Large intestine (tissue), 3 donors: ENCODE data around the gene PCDHA4. TPM values are rescaled to one million over a fixed set of nuclear protein-coding genes. Genes with fewer than 3 reads are reported as not detected.
"Not testable (repeated sequence)": the region's sequence is repeated elsewhere in the genome, so short reads cannot be mapped to it uniquely, and the experiment has no call there.

Source experiments
- DNase-seq, 2 donors: peaks; one replicate each; pipeline versions ENCODE4 v3.0.0 to v3.0.0-alpha.2; 2013
- H3K27ac ChIP-seq: one replicate; pipeline ENCODE4 v1.5.1; 2013; ENCODE audit warnings: low read length
- H3K27me3 ChIP-seq: 2 replicates; pipeline ENCODE4 v1.6.1; 2013; ENCODE audit warnings: low read length; ENCODE audit not compliant: control insufficient read depth, insufficient read depth
- H3K36me3 ChIP-seq: 2 replicates; pipeline ENCODE4 v1.6.1; 2013; ENCODE audit warnings: low read length; ENCODE audit not compliant: control insufficient read depth, insufficient read depth
- H3K4me1 ChIP-seq: one replicate; pipeline ENCODE4 v1.6.1; 2013; ENCODE audit warnings: low read length; ENCODE audit not compliant: control insufficient read depth, insufficient read depth
- H3K4me3 ChIP-seq: one replicate; pipeline ENCODE4 v1.5.1; 2013; ENCODE audit warnings: low read length
- H3K9me3 ChIP-seq: one replicate; pipeline ENCODE4 v1.6.1; 2013; ENCODE audit warnings: mild to moderate bottlenecking, low read depth, low read length, moderate library complexity; ENCODE audit not compliant: control insufficient read depth
- WGBS: methylation state at CpG from one replicate; pipeline ENCODE4 v1.1.5; 2013; ENCODE audit warnings: low lambda C conversion rate; ENCODE audit not compliant: insufficient coverage; 5-methylcytosine and 5-hydroxymethylcytosine counted together
- polyA plus RNA-seq: library from polyadenylated mRNA; unstranded; fragments of 120-200 nt; gene quantifications from one replicate; pipeline ENCODE4 v1.2.1, GENCODE V29; 2013

Gene PCDHA4
- polyA plus RNA-seq, 1 donor = 1.3 TPM

- no peaks in the 10 kb centered on the region for H3K36me3 ChIP-seq
- no peak within 1 kb of the TSS for H3K4me3 ChIP-seq
- no peaks in the 10 kb centered on the region for H3K27me3 ChIP-seq
- H3K27ac ChIP-seq = no peak within 1 kb of the TSS
- 35% methylated on average over 6 of the region's 39 CpGs for WGBS
- no peak for DNase-seq
- H3K9me3 ChIP-seq = peaks cover 25% of the 10 kb centered on the region
- no peaks in the 10 kb centered on the region for H3K4me1 ChIP-seq
These were observed 14.8 kb downstream of the PCDHA4 start, which contains the start of gene PCDHA5 for GRCh38 chr5:140821375-140822280. PCDHA5 (plus strand) TSS chr5:140821613.

DNA sequence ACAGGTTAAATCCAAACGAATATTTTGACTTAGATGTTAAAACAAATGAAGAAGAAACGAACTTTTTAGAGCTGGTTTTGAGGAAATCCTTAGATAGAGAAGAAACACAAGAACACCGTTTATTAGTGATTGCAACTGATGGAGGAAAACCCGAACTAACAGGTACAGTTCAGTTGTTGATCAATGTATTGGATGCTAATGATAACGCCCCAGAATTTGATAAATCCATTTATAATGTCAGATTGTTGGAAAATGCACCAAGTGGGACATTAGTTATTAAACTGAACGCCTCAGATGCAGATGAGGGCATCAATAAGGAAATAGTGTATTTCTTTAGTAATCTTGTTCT lies 15.4 kb downstream of the PCDHA4 start:
- DNase-seq = no peak
- peaks cover 25% of the 10 kb centered on the region for H3K9me3 ChIP-seq
- H3K36me3 ChIP-seq = no peaks in the 10 kb centered on the region
- no peaks in the 10 kb centered on the region for H3K4me1 ChIP-seq
- H3K27me3 ChIP-seq = no peaks in the 10 kb centered on the region
- 31% methylated on average over 5 of the region's 6 CpGs for WGBS
- no peak overlapping the region for H3K27ac ChIP-seq
- H3K4me3 ChIP-seq = no peak overlapping the region

- DNase-seq, H3K4me1 ChIP-seq, H3K27me3 ChIP-seq, H3K4me3 ChIP-seq, H3K36me3 ChIP-seq, H3K27ac ChIP-seq: not testable (repeated sequence)
- H3K9me3 ChIP-seq = peaks cover 26% of the 10 kb centered on the region
- no CpG with 5 or more reads among the region's 48 CpGs for WGBS
These were observed 16.1 kb downstream of the PCDHA4 start for GRCh38 chr5:140822969-140823368.

- H3K36me3 ChIP-seq = no peaks in the 10 kb centered on the region
- no peak for DNase-seq
- peaks cover 30% of the 10 kb centered on the region for H3K9me3 ChIP-seq
- no CpG with 5 or more reads among the region's 38 CpGs for WGBS
- no peaks in the 10 kb centered on the region for H3K4me1 ChIP-seq
- no peak overlapping the region for H3K27ac ChIP-seq
- no peak overlapping the region for H3K4me3 ChIP-seq
- H3K27me3 ChIP-seq = peaks cover 3% of the 10 kb centered on the region
These were observed 16.6 kb downstream of the PCDHA4 start for GRCh38 chr5:140823475-140823874.

DNA sequence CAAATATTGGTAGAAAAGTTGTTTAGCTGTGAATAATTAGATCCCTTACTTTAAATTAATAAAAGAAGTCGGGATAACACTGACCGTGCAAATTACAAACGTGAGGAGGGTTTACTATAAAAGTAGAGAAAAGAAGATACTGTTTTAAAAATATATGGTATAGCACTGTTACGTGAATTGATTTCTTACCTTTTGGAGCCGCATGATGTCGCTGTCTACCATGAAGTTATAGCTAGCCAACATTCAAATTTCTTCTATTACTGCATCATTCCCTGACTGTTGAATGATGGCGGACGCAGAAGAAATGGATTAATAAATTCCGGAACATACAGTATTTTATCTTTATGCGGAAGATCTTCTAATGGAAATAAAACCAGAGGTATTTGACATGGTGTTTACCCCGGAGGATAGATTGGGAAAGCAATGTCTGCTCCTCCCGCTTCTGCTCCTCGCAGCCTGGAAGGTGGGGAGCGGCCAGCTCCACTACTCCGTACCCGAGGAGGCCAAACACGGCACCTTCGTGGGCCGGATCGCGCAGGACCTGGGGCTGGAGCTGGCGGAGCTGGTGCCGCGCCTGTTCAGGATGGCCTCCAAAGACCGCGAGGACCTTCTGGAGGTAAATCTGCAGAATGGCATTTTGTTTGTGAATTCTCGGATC lies 21.0 kb downstream of the PCDHA4 start, which contains the start of gene PCDHA6:
PCDHA6 (plus strand) TSS at position 257 of the 658 bp plus-strand sequence; CDS start at position 389, 132 bp downstream.
- DNase-seq = no peak
- Histone ChIP-seq H3K4me3 (no peak within 1 kb of the TSS), H3K9me3 (peaks cover 36% of the 10 kb centered on the region), H3K27me3 (peaks cover 3% of the 10 kb centered on the region), H3K27ac (no peak within 1 kb of the TSS), H3K36me3 (no peaks in the 10 kb centered on the region), H3K4me1 (no peaks in the 10 kb centered on the region)
- WGBS = 10% methylated on average over 3 of the region's 27 CpGs

GRCh38 chr5:140828362-140828737 lies 21.5 kb downstream of the PCDHA4 start:
- no CpG with 5 or more reads among the region's 18 CpGs for WGBS
- H3K4me3 ChIP-seq = no peak overlapping the region
- H3K9me3 ChIP-seq = peaks cover 31% of the 10 kb centered on the region

DNA sequence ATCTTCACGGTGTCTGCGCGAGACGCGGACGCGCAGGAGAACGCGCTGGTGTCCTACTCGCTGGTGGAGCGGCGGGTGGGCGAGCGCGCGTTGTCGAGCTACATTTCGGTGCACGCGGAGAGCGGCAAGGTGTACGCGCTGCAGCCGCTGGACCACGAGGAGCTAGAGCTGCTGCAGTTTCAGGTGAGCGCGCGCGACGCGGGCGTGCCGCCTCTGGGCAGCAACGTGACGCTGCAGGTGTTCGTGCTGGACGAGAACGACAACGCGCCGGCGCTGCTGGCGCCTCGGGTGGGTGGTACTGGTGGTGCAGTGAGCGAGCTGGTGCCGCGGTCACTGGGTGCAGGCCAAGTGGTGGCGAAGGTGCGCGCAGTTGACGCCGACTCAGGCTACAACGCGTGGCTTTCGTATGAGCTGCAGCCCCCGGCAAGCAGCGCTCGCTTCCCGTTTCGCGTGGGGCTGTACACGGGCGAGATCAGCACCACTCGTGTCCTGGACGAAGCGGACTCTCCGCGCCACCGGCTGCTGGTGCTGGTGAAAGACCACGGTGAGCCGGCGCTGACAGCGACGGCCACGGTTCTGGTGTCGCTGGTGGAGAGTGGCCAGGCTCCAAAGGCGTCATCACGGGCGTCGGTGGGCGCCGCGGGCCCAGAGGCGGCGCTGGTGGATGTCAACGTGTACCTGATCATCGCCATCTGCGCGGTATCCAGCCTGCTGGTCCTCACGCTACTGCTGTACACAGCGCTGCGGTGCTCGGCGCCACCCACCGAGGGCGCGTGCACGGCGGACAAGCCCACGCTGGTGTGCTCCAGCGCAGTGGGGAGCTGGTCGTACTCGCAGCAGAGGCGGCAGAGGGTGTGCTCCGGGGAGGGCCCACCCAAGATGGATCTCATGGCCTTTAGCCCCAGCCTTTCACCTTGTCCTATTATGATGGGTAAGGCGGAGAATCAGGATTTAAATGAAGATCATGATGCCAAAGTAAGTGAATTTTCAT lies 22.9 kb downstream of the PCDHA4 start:
- not testable (repeated sequence) for H3K36me3 ChIP-seq, H3K27me3 ChIP-seq, H3K27ac ChIP-seq, H3K4me1 ChIP-seq, H3K4me3 ChIP-seq
- WGBS = no CpG with 5 or more reads among the region's 106 CpGs
- H3K9me3 ChIP-seq = peaks cover 25% of the 10 kb centered on the region
- peak in 1 of 2 donors; percentile 3 for DNase-seq

More at GRCh38 chr5:140828362-140828737, 21.5 kb downstream of the PCDHA4 start:
- H3K4me1 ChIP-seq = no peaks in the 10 kb centered on the region
- H3K36me3 ChIP-seq = no peaks in the 10 kb centered on the region
- H3K27ac ChIP-seq = no peak overlapping the region
- DNase-seq = no peak
- peaks cover 3% of the 10 kb centered on the region for H3K27me3 ChIP-seq

- H3K9me3 ChIP-seq = peaks cover 32% of the 10 kb centered on the region
- no peak within 1 kb of the TSS for H3K27ac ChIP-seq
- no peak within 1 kb of the TSS for H3K4me3 ChIP-seq
These were observed 27.1 kb downstream of the PCDHA4 start, which contains the start of gene PCDHA7 for GRCh38 chr5:140833993-140834392. PCDHA7 (plus strand) TSS chr5:140834269; CDS start chr5:140834384, 115 bp downstream.

GRCh38 chr5:140834439-140835008 lies 27.7 kb downstream of the PCDHA4 start:
- not testable (repeated sequence) for DNase-seq, H3K27me3 ChIP-seq, H3K4me3 ChIP-seq, H3K27ac ChIP-seq, H3K4me1 ChIP-seq, H3K36me3 ChIP-seq
- no CpG with 5 or more reads among the region's 38 CpGs for WGBS
- H3K9me3 ChIP-seq = peaks cover 26% of the 10 kb centered on the region

More at GRCh38 chr5:140833993-140834392, 27.1 kb downstream of the PCDHA4 start, which contains the start of gene PCDHA7:
- Histone ChIP-seq H3K4me1 (no peaks in the 10 kb centered on the region), H3K36me3 (no peaks in the 10 kb centered on the region), H3K27me3 (peaks cover 3% of the 10 kb centered on the region)
- 12% methylated on average over 3 of the region's 8 CpGs for WGBS
- DNase-seq = no peak
